ENCODE measurements around the gene SH3PXD2B.

SH3PXD2B gene

DNA sequence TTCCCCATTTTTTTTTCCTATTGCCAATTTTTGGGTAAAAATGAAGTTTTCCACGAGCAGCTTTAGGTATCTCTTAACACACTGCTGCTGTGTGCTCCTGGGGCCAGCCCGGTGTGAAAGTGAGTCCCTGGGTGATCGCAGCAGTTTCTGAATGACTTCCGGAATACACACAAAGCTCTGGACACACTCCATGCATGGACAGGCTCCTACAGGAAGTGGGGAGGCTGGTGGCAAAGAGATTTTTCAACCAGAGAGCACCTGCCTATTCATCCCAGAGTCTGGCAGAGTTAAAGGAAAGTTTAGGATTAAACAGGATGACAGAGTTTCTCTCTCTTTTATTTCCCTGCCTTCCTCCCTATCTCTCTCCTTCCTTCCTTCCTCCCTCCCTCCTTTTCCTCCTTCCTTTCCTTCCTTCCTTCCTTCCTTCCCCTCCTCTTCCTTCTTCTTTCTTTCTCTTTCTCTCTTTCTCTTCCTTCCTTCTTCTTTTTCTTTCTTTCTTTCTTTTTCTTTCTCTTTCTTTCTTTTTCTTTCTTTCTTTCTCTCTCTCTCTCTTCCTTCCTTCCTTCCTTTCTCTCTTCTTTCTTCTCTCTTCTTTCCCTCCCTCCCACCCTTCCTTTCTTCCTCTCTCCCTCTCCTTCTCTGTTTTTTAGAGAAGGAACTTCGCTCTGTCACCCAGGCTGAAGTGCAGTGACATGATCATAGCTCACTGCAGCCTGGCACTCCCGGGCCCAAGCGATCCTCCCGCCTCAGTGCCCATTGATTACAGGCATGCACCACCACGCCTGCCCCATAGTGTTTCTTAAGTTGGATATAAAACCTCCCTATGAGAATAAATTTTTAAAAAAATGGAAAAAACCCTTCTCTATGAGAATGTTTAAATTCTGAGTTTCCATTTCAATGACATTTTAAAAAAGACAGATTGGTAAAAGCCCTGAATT, 132.0 kb downstream of the SH3PXD2B start:
- Histone ChIP-seq H3K36me3 (ENCODE audit: insufficient read depth, low read length) (no peaks in the 10 kb centered on the region), H3K4me1 (ENCODE audit: insufficient read depth, low read length) (no peaks in the 10 kb centered on the region), H4K20me1 (ENCODE audit: insufficient read depth, low read length) (no peaks in the 10 kb centered on the region), H3K9me3 (ENCODE audit: insufficient read depth, low read length, severe bottlenecking) (no peaks in the 10 kb centered on the region), H3K27me3 (ENCODE audit: insufficient read depth, low read length, poor library complexity) (no peaks in the 10 kb centered on the region), H2AFZ (ENCODE audit: low read depth, low read length) (no peak overlapping the region), H3K79me2 (ENCODE audit: insufficient read depth, low read length) (no peaks in the 10 kb centered on the region), H3K4me2 (ENCODE audit: insufficient read depth, low read length) (no peak overlapping the region), H3K4me3 (ENCODE audit: low read depth in 1 of 2, low read length in 2 of 2) (no peak overlapping the region), H3K27ac (ENCODE audit: low read length) (no peak overlapping the region), H3K9ac (ENCODE audit: low read depth, low read length) (no peak overlapping the region)
- ATAC-seq (ENCODE audit: insufficient read depth, low read depth): no peak
- no peak for DNase-seq
- no peak for TF ChIP-seq EZH2 (IDR thresholded peaks at IDR 0.05; ENCODE audit: borderline replicate concordance, low read depth, low read length, severe bottlenecking)
- TF ChIP-seq, protein P1, sequence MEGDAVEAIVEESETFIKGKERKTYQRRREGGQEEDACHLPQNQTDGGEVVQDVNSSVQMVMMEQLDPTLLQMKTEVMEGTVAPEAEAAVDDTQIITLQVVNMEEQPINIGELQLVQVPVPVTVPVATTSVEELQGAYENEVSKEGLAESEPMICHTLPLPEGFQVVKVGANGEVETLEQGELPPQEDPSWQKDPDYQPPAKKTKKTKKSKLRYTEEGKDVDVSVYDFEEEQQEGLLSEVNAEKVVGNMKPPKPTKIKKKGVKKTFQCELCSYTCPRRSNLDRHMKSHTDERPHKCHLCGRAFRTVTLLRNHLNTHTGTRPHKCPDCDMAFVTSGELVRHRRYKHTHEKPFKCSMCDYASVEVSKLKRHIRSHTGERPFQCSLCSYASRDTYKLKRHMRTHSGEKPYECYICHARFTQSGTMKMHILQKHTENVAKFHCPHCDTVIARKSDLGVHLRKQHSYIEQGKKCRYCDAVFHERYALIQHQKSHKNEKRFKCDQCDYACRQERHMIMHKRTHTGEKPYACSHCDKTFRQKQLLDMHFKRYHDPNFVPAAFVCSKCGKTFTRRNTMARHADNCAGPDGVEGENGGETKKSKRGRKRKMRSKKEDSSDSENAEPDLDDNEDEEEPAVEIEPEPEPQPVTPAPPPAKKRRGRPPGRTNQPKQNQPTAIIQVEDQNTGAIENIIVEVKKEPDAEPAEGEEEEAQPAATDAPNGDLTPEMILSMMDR (IDR thresholded peaks at IDR 0.05; ENCODE audit: borderline replicate concordance, extremely low read depth, low read length, poor library complexity, severe bottlenecking): no peak

DNA sequence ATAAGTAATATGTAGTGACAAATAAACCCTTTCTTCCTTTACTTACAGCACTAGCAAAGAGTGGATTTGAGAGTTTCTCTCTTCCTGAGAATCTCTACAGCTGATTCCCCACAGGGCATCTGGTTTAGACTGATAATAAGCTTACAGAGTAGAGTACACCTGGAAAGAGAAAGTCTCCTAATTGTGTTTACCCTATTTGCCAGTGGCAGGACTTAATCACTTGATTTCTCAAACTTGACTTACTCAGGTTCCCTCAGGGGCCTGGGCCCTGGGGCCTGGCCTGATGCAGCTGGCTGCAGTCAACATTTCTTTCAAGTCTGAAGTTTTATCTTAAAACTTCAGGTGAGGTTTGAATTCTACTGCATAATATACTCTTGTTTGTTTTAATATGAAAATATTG, 132.7 kb downstream of the SH3PXD2B start:
- no peak for DNase-seq
- Histone ChIP-seq H3K27ac (ENCODE audit: low read length) (no peak overlapping the region), H3K9me3 (ENCODE audit: insufficient read depth, low read length, severe bottlenecking) (no peaks in the 10 kb centered on the region), H3K4me1 (ENCODE audit: insufficient read depth, low read length) (no peaks in the 10 kb centered on the region), H3K36me3 (ENCODE audit: insufficient read depth, low read length) (no peaks in the 10 kb centered on the region), H3K4me3 (ENCODE audit: low read depth in 1 of 2, low read length in 2 of 2) (no peak overlapping the region), H4K20me1 (ENCODE audit: insufficient read depth, low read length) (no peaks in the 10 kb centered on the region), H3K27me3 (ENCODE audit: insufficient read depth, low read length, poor library complexity) (no peaks in the 10 kb centered on the region), H3K79me2 (ENCODE audit: insufficient read depth, low read length) (no peaks in the 10 kb centered on the region), H3K4me2 (ENCODE audit: insufficient read depth, low read length) (no peak overlapping the region), H3K9ac (ENCODE audit: low read depth, low read length) (no peak overlapping the region), H2AFZ (ENCODE audit: low read depth, low read length) (no peak overlapping the region)
- ATAC-seq (ENCODE audit: insufficient read depth, low read depth): no peak
- TF ChIP-seq EZH2 (IDR thresholded peaks at IDR 0.05; ENCODE audit: borderline replicate concordance, low read depth, low read length, severe bottlenecking): no peak
- TF ChIP-seq, protein P1 (IDR thresholded peaks at IDR 0.05; ENCODE audit: borderline replicate concordance, extremely low read depth, low read length, poor library complexity, severe bottlenecking): no peak

DNA sequence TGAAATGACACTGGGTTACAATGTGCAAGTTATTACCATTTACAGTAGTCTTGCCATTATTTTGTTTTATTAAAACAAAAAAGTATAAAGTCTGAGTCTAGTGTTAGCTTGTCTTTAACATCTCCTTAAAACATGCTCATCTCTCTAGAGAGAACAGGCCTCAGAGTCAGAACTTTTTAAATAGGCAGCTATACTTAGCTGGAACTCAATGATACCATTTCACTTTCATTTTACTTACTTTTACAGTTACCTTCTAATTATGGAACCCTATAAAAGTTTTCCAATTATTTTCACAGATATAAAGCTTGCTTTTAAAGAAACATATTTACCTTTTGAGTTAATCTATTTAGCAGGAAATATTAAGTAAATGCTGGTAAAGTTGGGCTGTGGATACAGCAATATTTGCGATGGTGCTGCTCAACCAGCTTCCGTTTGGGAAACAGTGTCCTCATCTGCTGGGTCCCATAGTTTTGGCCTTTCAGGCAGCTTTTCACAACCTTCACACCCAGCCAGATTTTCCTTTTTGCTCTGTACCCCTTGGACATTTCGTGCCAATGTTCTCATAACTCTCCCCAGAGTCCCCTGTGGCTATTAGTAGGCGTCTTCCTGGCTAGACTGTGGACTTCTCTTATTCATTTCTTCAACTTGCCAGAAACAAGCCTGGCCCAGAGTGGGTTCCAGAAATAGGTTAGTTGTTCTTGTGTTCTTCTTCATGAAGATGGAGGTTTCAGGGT, 134.4 kb downstream of the SH3PXD2B start:
- H3K4me2 ChIP-seq (ENCODE audit: insufficient read depth, low read length): no peak overlapping the region
- TF ChIP-seq EZH2 (IDR thresholded peaks at IDR 0.05; ENCODE audit: borderline replicate concordance, low read depth, low read length, severe bottlenecking): no peak
- TF ChIP-seq, protein P1 (IDR thresholded peaks at IDR 0.05; ENCODE audit: borderline replicate concordance, extremely low read depth, low read length, poor library complexity, severe bottlenecking): no peak
- DNase-seq (no peak), ATAC-seq (ENCODE audit: insufficient read depth, low read depth) (no peak)
- H3K4me1 ChIP-seq (ENCODE audit: insufficient read depth, low read length): no peaks in the 10 kb centered on the region
- no peaks in the 10 kb centered on the region for H3K36me3 ChIP-seq (ENCODE audit: insufficient read depth, low read length)
- H3K27ac ChIP-seq (ENCODE audit: low read length): no peak overlapping the region
- H3K9me3 ChIP-seq (ENCODE audit: insufficient read depth, low read length, severe bottlenecking): no peaks in the 10 kb centered on the region
- no peak overlapping the region for H2AFZ ChIP-seq (ENCODE audit: low read depth, low read length)
- H3K79me2 ChIP-seq (ENCODE audit: insufficient read depth, low read length): no peaks in the 10 kb centered on the region
- H3K27me3 ChIP-seq (ENCODE audit: insufficient read depth, low read length, poor library complexity): no peaks in the 10 kb centered on the region
- H4K20me1 ChIP-seq (ENCODE audit: insufficient read depth, low read length): no peaks in the 10 kb centered on the region
- no peak overlapping the region for H3K9ac ChIP-seq (ENCODE audit: low read depth, low read length)
- H3K4me3 ChIP-seq (ENCODE audit: low read depth in 1 of 2, low read length in 2 of 2): no peak overlapping the region

Data from DND-41 (cell line).